NCI-H446 treated with DMSO at 0.1 percent for 48 hours (cell line): ENCODE measurements around the gene SPATA33.

Source experiments
- DNase-seq: peaks from one replicate; lab custom pipeline; 2025; lab: John Stamatoyannopoulos, UW

Gene SPATA33

GRCh38 chr16:89709716-89710432 lies 52.2 kb downstream of the SPATA33 start:
- DNase-seq, result no peak

GRCh38 chr16:89710709-89711564 lies 53.3 kb downstream of the SPATA33 start:
- no peak for DNase-seq

GRCh38 chr16:89711601-89712273 lies 54.1 kb downstream of the SPATA33 start:
- DNase-seq, result no peak

GRCh38 chr16:89712274-89712781 lies 54.7 kb downstream of the SPATA33 start:
- DNase-seq, result no peak

GRCh38 chr16:89716493-89716892 lies 58.9 kb downstream of the SPATA33 start:
- no peak for DNase-seq

- DNase-seq, result no peak
Measured at GRCh38 chr16:89716916-89717687, 59.5 kb downstream of the SPATA33 start.

GRCh38 chr16:89717688-89718505 lies 60.3 kb downstream of the SPATA33 start:
- no peak for DNase-seq
